GM19240 (cell line): Measurements from ENCODE around the gene WNT9A.

Experiments used
- DNase-seq: peaks from one replicate; pipeline ENCODE4 v3.0.0; 2011; ENCODE audit warnings: low spot score; ENCODE audit not compliant: insufficient read length

The WNT9A gene

GRCh38 chr1:227924168-227924832 lies 23.4 kb downstream of the WNT9A start:
- no peak for DNase-seq

GRCh38 chr1:227923353-227924167 lies 24.2 kb downstream of the WNT9A start:
- DNase-seq: no peak

- no peak for DNase-seq
Observed at GRCh38 chr1:227922501-227923352, 25.0 kb downstream of the WNT9A start.

GRCh38 chr1:227921461-227922185 lies 26.1 kb downstream of the WNT9A start:
- no peak for DNase-seq

- no peak for DNase-seq
Observed at GRCh38 chr1:227920896-227921295, 26.8 kb downstream of the WNT9A start.

- no peak for DNase-seq
Observed at GRCh38 chr1:227920426-227920825, 27.3 kb downstream of the WNT9A start.

GRCh38 chr1:227919906-227920305 lies 27.8 kb downstream of the WNT9A start:
- DNase-seq: no peak

- no peak for DNase-seq
Observed at GRCh38 chr1:227918736-227919135, 29.0 kb downstream of the WNT9A start.

GRCh38 chr1:227918083-227918700 lies 29.5 kb downstream of the WNT9A start:
- no peak for DNase-seq

GRCh38 chr1:227917081-227917950 lies 30.4 kb downstream of the WNT9A start:
- DNase-seq: no peak

GRCh38 chr1:227916655-227917054 lies 31.1 kb downstream of the WNT9A start:
- DNase-seq: no peak

- no peak for DNase-seq
Observed at GRCh38 chr1:227915564-227916553, 31.9 kb downstream of the WNT9A start.

- DNase-seq: no peak
Observed at GRCh38 chr1:227914801-227915563, 32.8 kb downstream of the WNT9A start.

GRCh38 chr1:227913764-227914721 lies 33.7 kb downstream of the WNT9A start:
- DNase-seq: no peak

GRCh38 chr1:227913396-227913763 lies 34.4 kb downstream of the WNT9A start:
- no peak for DNase-seq

GRCh38 chr1:227912866-227913265 lies 34.9 kb downstream of the WNT9A start:
- no peak for DNase-seq

GRCh38 chr1:227911376-227911775 lies 36.4 kb downstream of the WNT9A start:
- DNase-seq: no peak
